GM21526 (cell line): ENCODE measurements around the gene GNG4.

Source experiments
- ATAC-seq: cut with Tn5 transposase; IDR thresholded peaks from one replicate; pipeline ENCODE4 v1.9.1; 2021; ENCODE audit warnings: moderate library complexity; ENCODE audit not compliant: unreplicated experiment, low FRiP score

The GNG4 gene

DNA sequence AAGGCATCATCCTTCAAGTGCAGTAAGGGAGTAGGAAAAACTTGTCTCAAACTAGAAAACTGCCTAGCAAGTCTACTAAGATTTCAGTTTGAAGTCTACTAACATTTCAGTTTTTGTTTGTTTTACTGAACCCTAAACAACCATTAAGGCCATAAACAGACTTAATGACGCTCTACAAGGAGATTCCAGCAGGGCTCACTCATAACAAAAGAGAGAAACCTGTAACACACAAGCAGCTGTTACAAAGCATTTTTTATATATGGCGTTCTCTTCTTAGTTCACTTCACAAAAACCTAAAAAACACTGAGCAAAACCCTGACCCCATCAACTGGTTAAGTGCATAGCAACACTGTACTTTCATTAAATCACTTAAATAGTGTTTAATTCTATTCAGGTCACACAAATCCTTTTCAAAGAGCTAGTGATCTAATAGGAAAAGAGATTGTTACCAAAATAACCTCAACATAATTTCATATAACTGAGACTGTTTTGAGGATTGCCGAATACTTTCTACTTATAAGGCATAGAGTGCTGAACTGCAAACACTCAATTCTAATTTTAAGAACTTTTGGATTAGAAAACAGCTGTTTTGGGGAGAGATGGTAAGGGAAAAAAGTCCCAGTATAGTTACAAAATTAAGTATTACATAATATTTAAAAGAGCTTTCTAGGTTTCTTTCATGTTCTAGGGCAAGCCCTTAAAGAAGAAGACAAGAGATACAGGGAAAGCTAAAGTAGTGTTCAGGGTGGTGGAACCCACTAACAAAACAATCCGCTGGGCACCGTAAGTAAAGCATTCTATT lies 146.8 kb downstream of the GNG4 start:
- no peak for ATAC-seq

DNA sequence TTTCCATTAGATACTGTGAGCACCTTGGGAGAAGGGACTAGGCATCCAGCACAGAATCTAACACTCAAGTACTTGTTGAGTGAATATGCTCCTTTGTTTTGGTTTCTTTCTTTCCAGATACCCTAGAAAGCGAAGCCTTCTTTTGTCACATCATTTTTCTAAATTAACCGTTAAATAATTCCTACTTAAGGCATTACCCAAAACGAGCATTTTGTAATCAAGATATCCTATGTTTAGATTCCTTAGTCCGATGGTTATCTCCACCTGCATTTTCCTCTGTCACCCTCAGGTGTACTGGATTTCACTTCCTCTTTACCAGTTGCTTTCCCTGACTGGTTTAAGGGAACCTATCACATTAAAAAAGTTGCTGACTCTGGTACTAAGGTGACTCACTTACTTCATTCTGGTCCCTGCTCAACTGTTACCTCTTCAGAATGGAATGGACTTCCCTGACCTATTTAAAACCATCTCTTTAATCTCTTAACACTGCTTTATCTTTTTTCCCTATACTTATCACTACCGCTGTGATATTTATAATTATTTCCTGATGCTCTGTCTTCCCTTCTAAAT lies 148.5 kb downstream of the GNG4 start:
- no peak for ATAC-seq
